ENCODE measurements around the gene OGG1.
A peak's percentile ranks its signal among the peaks of the same experiment; 100 is the strongest.

The OGG1 gene

DNA sequence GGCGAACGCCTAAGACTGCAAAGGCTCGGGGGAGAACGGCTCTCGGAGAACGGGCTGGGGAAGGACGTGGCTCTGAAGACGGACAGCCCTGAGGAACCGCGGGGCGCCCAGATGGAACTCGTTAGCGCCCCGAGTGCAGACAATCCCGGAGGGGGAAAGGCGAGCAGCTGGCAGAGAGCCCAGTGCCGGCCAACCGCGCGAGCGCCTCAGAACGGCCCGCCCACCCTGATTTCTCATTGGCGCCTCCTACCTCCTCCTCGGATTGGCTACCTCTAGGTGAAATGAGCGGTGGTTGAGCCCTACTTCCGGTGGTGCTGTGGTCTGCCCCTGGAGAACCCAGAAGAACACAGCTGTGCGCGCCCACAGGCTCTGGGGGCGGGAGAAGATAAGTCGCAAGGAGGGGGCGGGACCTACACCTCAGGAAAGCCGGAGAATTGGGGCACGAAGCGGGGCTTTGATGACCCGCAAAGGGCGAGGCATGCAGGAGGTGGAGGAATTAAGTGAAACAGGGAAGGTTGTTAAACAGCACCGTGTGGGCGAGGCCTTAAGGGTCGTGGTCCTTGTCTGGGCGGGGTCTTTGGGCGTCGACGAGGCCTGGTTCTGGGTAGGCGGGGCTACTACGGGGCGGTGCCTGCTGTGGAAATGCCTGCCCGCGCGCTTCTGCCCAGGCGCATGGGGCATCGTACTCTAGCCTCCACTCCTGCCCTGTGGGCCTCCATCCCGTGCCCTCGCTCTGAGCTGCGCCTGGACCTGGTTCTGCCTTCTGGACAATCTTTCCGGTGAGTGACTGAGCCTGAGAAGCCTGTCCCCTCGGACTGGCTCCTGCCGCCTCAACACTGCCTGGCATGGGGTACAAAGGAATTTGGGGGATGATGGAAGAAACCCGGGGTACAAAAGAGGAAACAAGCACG lies at the start of gene OGG1:
Gene OGG1, plus strand, starts transcription at position 308 of the 911 bp plus-strand sequence. Its CDS starts 335 bp downstream, at position 643.
- DNase-seq, result peak; percentile 70

DNA sequence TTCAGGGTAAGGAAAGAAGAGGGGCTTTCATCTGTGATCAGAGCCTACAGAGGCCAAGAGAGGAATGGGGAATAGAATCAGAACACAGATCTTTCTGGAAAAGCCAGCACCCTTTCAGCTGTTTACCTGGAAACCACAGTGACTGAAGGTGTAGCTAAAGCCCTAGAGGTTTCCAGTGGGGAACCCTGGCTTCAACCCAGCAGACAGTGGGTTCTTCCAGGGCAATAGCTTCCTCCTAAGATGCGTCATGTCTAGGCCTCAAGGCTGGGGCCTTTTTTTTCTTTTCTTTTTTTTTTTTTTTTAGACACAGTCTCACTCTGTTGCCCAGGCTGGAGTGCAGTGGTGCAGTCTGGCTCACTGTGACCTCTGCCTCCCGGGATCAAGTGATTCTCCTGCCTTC lies 49.2 kb upstream of the OGG1 start:
- no peak for DNase-seq

DNA sequence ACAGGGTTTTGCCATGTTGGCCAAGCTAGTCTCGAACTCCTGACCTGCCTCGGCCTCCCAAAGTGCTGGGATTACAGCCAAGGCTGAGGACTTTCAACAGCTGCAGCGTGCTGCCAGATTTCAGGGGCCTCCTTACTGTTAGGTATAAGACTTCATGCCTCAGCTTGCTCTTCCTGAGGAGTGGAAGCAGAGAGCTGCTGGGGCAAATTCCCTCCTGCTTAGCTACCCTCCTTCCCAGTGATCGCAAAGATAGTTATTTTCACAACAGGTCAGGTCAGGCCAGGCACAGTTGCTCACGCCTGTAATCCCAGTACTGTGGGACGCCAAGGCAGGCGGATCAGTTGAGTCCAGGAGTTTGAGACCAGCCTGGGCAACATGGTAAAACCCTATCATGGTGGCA lies 48.7 kb upstream of the OGG1 start:
- no peak for DNase-seq

DNA sequence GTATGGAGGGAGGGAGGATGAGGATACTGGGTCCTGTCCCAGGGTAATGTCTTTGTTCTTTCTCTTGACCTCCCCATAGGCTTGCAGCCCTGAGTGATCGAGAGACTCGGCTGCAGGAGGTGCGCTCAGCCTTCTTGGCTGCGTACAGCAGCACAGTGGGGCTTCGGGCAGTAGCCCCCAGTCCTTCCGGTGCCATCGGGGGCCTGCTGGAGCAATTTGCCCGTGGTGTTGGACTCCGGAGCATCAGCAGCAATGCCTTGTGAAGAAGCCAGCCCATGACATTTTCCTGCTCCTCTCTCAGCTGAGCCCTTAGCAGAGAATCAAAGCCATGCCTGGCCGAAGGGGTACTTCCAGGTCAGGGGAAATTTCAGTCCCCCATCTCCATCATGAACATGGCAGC lies 48.0 kb upstream of the OGG1 start:
- DNase-seq, result no peak

DNA sequence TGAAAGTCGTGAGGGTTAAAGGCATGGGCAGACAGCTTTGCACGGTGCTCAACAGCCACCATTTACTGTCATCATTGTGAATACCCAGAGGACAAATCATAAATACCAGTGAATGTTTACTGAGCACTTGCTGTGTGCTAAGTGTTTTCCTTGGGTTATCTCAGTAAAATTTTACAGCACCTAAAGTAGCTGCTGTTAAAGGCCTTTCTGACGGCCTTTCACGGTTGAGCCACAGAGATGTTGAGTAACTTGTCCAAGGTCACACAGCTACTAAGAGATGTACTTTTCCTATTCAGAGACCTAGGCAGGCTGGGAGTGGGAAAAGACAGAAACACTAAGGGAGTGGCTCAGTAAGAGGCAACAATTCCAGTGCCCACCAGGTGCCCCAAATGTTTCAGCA lies 46.5 kb upstream of the OGG1 start:
- DNase-seq, result no peak

DNA sequence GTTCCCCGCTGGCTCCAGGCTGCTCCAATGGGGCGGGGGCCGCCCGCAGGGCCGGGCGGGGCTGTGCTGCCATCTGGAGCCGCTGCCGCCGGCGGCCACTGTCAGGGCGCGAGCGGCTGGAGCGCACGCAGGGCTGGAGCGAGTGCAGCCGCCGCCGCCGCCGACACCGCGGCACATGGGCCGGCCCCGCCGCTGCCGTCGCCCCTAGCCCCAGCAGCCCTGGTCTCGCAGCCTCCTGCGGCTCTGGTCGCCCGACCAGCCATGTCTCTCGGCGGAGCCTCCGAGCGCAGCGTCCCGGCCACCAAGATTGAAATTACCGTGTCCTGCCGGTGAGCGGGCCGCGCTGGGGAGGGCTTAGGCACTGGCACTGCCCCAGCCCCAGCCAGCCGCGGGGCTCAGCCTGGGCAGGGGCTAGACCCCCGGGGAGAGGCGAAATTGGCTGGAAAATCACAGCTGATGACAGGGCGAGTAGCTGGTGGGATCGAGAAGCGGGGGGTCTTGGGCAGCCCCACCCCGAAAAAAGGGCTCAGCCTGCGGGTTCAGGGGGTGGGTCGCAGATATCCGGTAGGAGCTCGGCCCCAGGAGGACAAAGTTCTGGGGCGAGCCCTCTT lies 45.9 kb upstream of the OGG1 start, which contains the start of gene CPNE9:
Gene CPNE9, plus strand, starts transcription at position 98 of the 611 bp plus-strand sequence. Its CDS starts 164 bp downstream, at position 262.
- no peak for DNase-seq

DNA sequence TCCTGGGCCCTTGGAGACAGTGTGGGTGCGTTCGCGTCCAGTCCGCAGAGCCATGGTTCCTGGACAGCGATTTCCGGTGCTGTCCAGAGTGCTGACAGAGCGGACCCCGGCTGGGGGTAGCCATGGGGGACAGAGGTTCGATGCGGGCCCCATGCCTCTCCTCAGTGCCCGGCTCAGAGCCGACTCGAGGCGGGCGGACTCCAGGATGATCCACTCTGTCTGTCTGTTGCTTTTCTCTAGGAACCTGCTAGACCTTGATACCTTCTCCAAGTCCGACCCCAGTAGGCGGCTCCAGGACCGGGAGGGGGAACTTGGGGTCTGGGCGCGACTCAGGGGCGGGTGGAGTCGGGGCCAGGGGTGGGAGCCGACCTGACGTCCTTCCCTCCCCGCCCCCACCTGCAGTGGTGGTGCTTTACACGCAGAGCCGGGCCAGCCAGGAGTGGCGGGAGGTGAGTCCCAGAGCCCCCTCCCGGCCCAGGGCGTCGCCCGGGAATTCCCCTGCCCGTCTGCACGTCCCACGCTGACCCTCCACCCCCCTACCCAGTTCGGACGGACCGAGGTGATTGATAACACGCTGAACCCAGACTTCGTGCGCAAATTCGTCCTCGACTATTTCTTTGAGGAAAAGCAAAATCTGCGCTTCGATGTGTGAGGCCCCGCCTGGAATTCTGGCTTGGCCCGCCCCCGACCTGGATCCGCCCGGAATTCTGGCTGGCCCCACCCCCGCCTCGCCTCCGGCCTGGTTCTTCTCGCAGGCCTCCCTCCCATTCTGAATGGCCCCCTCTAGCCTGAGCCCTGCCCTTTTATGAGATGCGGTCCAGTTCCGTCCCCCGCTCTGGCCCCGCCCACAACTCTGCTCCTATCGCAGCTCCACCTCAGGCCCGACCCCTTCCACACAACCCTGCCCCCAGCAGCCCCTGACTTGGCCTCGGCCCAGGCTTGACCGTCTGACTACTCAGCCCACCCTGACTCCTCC lies 45.1 kb upstream of the OGG1 start:
- DNase-seq, result no peak

DNA sequence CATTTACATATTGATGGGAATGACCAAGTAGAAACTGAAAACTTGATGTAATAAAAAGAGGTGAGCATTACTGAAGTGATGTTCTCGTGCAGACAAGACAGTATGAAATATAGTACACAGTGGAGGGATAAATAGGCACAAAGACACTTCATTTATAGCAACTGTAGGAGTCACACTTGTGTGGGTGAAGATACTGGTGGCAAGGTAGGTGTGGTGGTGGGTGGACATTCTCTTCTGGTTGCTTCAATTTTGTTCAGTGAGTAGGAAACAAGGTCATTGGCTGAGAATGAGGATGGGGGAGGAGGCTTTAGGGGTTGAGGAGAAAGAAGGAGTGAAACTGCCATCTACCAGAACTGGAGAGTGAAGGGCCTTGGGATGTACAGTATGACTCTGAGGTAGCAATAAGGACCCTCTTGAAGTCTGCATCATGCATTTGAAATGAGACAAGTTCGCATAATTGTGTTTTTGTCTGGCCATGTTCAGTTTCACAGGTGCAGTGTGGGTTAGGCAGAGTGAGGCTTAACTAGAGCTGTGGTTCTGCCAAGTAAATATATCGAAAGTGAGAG lies 39.5 kb upstream of the OGG1 start:
- no peak for DNase-seq

DNA sequence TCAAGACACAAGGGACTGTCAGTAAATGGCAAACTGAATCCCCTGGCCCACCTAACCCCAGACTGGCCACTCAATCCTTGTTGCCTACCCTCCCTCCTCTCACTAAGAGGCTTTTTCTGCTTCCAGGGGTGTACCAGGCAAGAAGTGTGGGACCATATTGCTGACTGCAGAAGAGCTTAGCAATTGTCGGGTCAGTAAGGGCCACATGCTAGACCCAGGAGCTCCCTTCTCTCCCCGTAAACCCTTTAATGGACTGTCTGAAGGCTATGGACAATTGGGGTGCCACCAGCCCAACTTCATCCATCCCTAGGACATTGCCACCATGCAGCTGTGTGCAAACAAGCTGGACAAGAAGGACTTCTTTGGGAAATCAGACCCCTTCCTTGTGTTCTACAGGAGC lies 37.3 kb upstream of the OGG1 start:
- DNase-seq, result no peak

DNA sequence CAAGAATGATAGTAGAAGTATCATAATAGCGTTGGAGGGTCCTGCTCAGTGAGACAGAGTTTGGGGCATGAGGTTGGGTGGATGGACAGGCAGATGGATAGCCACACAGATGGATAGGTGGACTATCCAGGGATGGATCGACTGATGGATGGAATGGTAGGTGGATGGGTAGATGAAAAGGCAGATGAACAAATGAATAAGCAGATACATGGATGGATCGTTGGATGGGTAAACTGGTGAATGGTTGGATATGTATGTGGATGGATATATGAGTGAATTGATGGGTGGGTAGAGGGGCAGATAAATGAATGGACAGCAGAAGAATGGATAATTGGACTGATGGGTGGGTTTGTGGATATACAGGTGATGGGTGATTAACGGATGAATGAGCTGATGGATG lies 36.6 kb upstream of the OGG1 start:
- DNase-seq, result no peak

DNA sequence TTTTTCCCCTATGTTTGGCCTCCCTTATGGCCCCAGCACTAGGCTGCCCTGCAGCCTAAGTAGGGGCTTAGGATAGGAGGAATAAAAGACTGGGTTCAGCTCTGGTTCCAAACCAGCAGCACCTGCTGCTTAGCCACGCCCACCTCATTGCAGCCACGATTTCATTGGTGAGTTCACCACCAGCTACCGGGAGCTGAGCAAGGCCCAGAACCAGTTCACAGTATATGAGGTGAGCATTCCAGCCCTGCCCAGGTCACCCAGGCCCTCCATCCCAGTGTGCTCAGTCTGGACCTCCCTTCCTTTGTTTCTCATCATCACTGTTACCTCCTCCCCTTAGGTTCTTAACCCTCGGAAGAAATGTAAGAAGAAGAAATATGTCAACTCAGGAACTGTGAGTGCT lies 34.6 kb upstream of the OGG1 start:
- no peak for DNase-seq

DNA sequence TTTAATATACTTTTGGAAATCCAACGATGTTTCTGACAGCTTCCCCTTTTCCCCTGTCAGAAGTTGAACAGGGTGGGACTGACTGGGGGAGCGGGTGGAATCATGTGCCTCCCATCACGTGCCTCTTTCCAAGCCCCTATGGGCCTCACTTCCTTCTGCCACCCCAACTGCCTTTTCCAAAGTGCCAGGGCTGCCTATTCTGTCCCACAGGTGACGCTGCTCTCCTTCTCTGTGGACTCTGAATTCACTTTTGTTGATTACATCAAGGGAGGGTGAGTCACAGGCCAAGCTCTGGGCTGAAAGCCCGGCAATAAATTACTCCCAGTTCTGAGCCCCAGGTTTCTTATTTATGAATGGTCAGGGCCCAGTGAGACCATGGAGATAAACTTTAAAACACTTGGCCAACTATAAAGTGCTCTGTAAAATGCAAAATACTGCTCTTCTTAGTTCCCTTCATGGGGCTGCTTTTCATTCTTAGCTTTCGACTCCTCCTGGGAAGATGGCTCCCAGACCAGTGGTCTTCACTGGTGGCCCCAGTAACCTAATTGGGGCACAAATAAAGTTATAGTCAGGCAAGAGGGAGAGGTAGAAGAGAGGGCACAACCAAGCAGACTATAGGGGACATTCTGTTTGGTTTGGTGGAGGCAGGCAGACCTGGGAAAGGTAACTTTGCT lies 33.9 kb upstream of the OGG1 start:
- DNase-seq, result no peak

DNA sequence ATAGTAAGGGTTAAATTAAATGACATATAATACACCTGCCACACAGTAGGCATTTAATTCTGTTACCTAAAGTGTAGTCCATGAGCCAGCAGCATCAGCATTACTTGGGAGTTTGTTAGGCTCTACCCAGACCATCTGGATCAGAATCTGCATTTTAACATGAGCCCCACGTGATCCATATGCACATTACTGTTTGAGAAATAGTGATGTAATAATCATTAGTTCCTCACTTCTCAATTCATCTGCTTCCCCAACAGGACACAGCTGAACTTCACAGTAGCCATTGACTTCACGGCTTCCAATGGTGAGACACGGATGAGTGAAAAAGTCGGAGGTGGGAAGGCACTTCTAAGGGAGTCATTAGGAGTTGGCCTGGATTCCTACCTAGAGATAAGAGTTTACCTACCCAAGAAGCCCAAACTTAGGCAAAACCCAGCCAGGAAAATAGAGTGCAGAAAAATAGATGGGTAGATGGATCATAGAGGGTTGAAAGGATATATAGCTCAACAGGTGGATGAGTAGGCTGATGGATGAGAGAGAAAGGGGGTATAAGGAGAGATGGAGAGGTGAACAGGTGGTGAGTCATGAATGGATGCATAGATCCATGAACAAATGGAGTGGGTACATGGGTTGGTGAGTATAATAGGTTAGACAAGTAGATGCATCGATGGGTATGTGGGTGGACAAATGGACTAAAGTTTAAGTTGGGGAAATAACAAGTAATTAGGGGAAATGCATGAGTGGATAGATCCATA lies 32.8 kb upstream of the OGG1 start:
- no peak for DNase-seq

DNA sequence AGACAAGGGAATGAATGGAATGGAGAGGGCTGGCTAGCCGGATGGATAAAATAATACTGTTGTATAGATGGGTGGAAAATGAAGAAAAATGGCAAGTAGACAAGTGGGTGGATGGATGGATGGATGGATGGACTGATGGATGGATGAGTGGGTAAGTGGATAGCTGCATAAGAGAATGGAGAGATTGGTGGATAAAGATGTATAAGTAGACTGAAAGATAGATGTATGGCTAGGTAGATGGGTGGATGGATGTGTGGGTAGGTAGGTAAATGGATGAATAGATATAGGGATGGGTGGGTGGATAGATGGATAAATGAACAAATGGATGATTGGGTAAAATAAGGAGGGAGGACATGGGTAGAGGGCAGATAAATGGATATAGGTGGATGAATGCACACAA lies 32.2 kb upstream of the OGG1 start:
- DNase-seq, result no peak

DNA sequence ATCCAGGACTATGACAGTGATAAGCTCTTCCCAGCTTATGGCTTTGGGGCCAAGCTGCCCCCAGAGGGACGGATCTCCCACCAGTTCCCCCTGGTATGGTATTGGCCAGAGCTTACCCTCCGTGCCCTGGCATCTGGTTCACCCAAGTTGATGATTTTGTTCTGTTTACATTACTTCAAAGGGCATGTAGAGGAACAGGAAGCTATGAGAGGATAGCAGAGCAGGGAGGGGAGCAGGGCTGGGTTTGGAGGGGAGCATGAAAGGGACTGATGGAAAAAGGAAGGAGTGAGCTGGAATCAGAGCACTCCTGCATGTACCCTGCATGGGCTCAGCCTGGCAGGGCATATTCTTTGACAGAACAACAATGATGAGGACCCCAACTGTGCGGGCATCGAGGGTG lies 31.6 kb upstream of the OGG1 start:
- no peak for DNase-seq

DNA sequence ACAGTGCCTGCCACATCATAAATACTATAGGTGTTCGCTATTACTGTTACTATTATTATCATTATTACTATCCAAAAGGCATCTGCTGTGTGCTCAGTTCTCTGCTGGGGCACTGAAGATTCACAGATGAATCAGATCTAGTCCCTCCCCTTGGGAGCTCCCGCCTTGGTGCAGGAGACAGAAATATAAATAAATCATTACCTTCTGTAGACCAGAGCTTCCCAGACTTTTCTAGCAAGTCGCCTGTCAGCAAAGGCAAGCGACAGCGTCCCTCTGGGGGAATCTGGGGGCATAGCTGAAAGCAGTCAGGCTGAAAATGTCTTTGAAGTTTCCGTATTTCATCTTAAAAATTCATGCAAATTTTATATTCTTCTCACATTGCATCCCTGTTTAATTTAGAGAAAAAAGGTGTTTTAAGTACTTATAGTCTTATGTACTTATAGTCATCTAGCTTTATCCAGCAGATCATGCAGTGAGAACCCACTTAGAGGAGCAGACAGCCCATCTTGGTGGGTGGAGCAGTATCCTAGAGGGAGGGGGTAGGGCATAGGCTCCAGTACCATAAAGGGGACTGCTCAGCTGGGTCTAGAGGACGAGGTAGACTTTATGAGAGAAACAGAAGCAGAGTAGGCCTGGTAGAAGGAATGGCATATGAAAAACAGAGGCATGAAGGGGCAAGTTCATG lies 28.6 kb upstream of the OGG1 start:
- no peak for DNase-seq

DNA sequence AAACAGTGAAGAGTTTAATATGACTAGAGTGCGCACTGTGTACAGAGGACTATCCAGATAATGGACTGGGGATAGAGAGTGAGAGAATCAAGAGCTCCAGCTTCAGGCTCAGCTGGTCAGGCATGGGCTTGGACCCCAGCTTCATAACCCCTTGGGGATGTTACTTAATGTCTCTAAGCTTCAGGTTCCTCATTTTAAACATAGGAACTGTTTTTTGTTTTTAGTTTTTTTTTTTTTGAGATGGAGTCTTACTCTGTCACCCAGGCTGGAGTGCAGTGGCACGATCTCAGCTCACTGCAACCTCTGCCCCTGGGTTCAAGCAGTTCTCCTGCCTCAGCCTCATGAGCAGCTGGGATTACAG lies 28.1 kb upstream of the OGG1 start:
- DNase-seq, result no peak

DNA sequence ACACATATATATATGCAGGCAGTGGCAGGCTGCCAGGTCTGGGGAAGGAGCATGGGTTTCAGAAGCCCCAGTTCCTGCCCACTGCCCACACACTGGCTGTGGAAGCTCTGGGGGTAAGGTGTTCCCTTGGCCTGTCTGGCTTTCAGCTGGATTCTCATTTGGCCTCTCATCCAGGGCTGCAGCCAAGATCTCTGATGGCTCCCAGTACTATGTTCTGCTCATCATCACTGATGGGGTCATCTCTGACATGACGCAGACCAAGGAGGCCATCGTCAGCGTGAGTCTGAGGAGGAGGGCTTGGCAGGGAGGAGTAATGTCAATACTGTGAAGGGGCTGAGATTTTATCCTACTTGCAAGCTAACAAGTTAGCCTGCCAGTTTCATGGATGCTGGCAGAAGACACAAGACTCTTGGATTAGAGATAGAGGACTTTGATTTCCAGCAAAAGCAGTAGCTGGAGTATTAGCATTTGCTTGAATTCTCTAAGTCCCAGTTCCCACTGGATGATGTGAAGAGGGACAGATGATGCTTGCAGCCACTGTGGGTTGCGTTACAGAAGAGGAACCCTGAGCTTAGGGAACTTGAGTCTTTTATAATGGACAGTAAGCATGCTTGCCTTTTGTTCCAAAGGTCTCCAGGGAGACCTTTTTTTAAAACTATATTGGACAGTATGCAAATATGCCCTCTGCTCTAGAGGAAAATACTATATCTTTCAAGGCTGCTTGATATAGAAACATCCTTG lies 23.8 kb upstream of the OGG1 start:
- DNase-seq, result no peak

DNA sequence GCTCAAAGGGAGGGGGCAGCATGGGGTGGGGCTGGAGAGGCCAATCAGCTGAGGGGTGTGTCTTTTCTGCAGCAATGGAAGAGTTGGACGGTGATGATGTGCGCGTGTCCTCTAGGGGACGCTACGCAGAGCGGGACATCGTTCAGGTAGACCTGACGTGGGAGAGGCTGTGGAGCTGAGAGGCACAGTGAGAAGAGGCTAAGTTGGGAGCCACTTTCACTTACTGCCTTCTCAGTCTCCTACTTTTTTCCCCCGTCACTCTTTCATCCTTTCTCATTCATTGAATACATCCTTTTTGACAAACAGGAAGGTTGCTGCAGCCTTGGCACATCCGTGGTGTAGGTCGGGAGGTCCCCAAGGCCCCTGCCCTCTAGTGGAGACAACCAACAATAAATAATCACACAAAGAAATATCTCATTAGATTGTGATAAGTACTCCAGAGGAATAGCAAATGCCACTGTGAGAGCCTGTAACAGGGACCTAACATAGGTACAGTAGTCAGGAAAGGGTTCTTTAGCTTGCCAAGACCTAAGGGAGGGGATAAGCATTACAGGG lies 22.6 kb upstream of the OGG1 start:
- no peak for DNase-seq

DNA sequence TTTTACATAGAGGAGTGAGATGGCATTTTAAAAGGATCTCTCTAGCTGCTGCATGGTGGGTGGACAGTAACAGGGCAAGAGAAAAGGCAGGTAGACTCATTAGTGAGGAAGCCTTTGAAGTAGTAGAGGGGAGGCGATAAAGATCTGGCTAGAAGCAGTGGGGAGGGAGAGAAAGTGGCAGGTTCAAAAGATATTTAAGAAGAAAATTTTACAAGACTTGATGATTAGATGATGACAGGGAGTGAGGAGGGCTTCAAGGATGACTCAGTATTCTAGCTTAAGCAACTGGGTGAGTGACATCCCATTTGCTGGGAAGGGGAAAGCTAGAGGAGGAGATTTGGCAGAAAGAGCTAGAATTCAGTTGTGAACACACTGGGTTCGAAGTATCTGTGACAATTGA lies 22.0 kb upstream of the OGG1 start:
- no peak for DNase-seq

All from NCI-H187 treated with DMSO at 0.1 percent for 48 hours (cell line).